WTC11 (cell line): ENCODE results near the gene CGB2. TPM values are rescaled to one million over a fixed set of nuclear protein-coding genes. Genes with fewer than 3 reads are reported as not detected.
A peak's percentile ranks its signal among the peaks of the same experiment; 100 is the strongest.

Experiments used
- ATAC-seq: fragments of 200-7000 bp; cut with Tn5 transposase; 2 replicates; pipeline ENCODE4 v1.10.0; 2021; ENCODE audit warnings: mild to moderate bottlenecking, moderate library complexity
- CTCF ChIA-PET: fragments of 300-600 bp; sonication (Branson Sonifier 250); formaldehyde crosslinking; loops from one replicate; lab custom pipeline; 2021; ENCODE audit warnings: antibody characterized with exemption; lab: Charles Lee
- POLR2A ChIA-PET: fragments of 350-600 bp; sonication (Branson Sonifier 250); formaldehyde crosslinking; loops from one replicate; lab custom pipeline; 2021; ENCODE audit warnings: antibody characterized with exemption; lab: Charles Lee
- DNase-seq: peaks from one replicate; pipeline ENCODE4 v3.0.0; 2021; ENCODE audit warnings: low spot score
- H3K27ac Mint-ChIP-seq: 2 replicates; pipeline ENCODE4 v1.8.0; 2021; ENCODE audit warnings: mixed read lengths
- H3K27me3 Mint-ChIP-seq: 2 replicates; pipeline ENCODE4 v1.8.0; 2021; ENCODE audit warnings: low read depth, mild to moderate bottlenecking, moderate library complexity, mixed read lengths
- H3K36me3 Mint-ChIP-seq: 2 replicates; pipeline ENCODE4 v1.8.0; 2021; ENCODE audit warnings: mixed read lengths
- H3K4me1 Mint-ChIP-seq: 2 replicates; pipeline ENCODE4 v1.8.0; 2022; ENCODE audit warnings: mixed read lengths
- H3K4me3 Mint-ChIP-seq: 2 replicates; pipeline ENCODE4 v1.8.0; 2021; ENCODE audit warnings: mild to moderate bottlenecking, moderate library complexity, mixed read lengths
- H3K9me3 Mint-ChIP-seq: 2 replicates; pipeline ENCODE4 v1.8.0; 2021; ENCODE audit warnings: mixed read lengths
- CBFB ChIP-seq: sonication (generic); formaldehyde crosslinking; IDR thresholded peaks from 2 replicates; pipeline ENCODE4 v1.8.1; 2022; ENCODE audit warnings: mild to moderate bottlenecking, low read depth, missing genetic modification reagents
- ETV6 ChIP-seq: sonication (generic); formaldehyde crosslinking; IDR thresholded peaks from 2 replicates; pipeline ENCODE4 v1.8.1; 2022; ENCODE audit warnings: mild to moderate bottlenecking, missing genetic modification reagents
- FOXK1 ChIP-seq: sonication (generic); formaldehyde crosslinking; IDR thresholded peaks from 2 replicates; pipeline ENCODE4 v1.8.0; 2022; ENCODE audit warnings: mild to moderate bottlenecking, moderate library complexity, missing genetic modification reagents
- GRHL2 ChIP-seq: fragments of 250-450 bp; sonication (Bioruptor Pico); IDR thresholded peaks from 2 replicates; pipeline ENCODE4 v1.8.0; 2022; ENCODE audit warnings: mild to moderate bottlenecking, moderate library complexity; ENCODE audit not compliant: insufficient replicate concordance, severe bottlenecking
- KAT7 ChIP-seq: sonication (generic); formaldehyde crosslinking; IDR thresholded peaks from 2 replicates; pipeline ENCODE4 v1.8.1; 2023; ENCODE audit warnings: missing genetic modification reagents, mild to moderate bottlenecking, borderline replicate concordance
- MYBL2 ChIP-seq: sonication (generic); formaldehyde crosslinking; IDR thresholded peaks from 2 replicates; pipeline ENCODE4 v1.8.1; 2023; ENCODE audit warnings: mild to moderate bottlenecking, moderate library complexity, missing genetic modification reagents
- NFE2L1 ChIP-seq: sonication (generic); formaldehyde crosslinking; IDR thresholded peaks from 2 replicates; pipeline ENCODE4 v1.8.1; 2023; ENCODE audit warnings: missing genetic modification reagents
- NFYB ChIP-seq: sonication (generic); formaldehyde crosslinking; conservative IDR thresholded peaks from 2 replicates; pipeline ENCODE4 v1.8.0; 2022; ENCODE audit warnings: low read depth, missing genetic modification reagents
- NR2C2 ChIP-seq: sonication (generic); formaldehyde crosslinking; IDR thresholded peaks from 2 replicates; pipeline ENCODE4 v1.8.0; 2022; ENCODE audit warnings: mild to moderate bottlenecking, missing genetic modification reagents
- OVOL2 ChIP-seq: fragments of 250-450 bp; sonication (Bioruptor Pico); IDR thresholded peaks from 2 replicates; pipeline ENCODE4 v1.9.0; 2021; ENCODE audit warnings: mild to moderate bottlenecking, borderline replicate concordance
- ZNF138 ChIP-seq: sonication (generic); formaldehyde crosslinking; conservative IDR thresholded peaks from 2 replicates; pipeline ENCODE4 v1.8.1; 2022; ENCODE audit warnings: mild to moderate bottlenecking, moderate library complexity, missing genetic modification reagents
- ZNF317 ChIP-seq: sonication (generic); formaldehyde crosslinking; IDR thresholded peaks from 2 replicates; pipeline ENCODE4 v1.8.1; 2023; ENCODE audit warnings: low read depth, mild to moderate bottlenecking, moderate library complexity, missing genetic modification reagents, borderline replicate concordance
- total RNA-seq: library from RNA; stranded (reverse); gene quantifications from 3 replicates; pipeline ENCODE4 v1.2.3, GENCODE V29; 2021
- TF ChIP-seq, protein P1 (sequence below): sonication (generic); formaldehyde crosslinking; IDR thresholded peaks from 2 replicates; pipeline ENCODE4 v1.8.1; 2023; ENCODE audit warnings: mild to moderate bottlenecking, missing genetic modification reagents, moderate library complexity
- TF ChIP-seq, protein P2 (sequence below): sonication (generic); formaldehyde crosslinking; IDR thresholded peaks from 2 replicates; pipeline ENCODE4 v1.8.0; 2022; ENCODE audit warnings: missing genetic modification reagents
- TF ChIP-seq, protein P3 (sequence below): sonication (generic); formaldehyde crosslinking; IDR thresholded peaks from 2 replicates; pipeline ENCODE4 v1.8.1; 2022; ENCODE audit warnings: mild to moderate bottlenecking, moderate library complexity, missing genetic modification reagents
- TF ChIP-seq, protein P4 (sequence below): sonication (generic); formaldehyde crosslinking; IDR thresholded peaks from 2 replicates; pipeline ENCODE4 v1.8.1; 2022; ENCODE audit warnings: low read depth, missing genetic modification reagents, borderline replicate concordance
- TF ChIP-seq, protein P5 (sequence below): fragments of 250-450 bp; sonication (Bioruptor Pico); conservative IDR thresholded peaks from 2 replicates; pipeline ENCODE4 v1.9.0; 2021; ENCODE audit warnings: mild to moderate bottlenecking
- TF ChIP-seq, protein P6 (sequence below): sonication (generic); formaldehyde crosslinking; conservative IDR thresholded peaks from 2 replicates; pipeline ENCODE4 v1.8.1; 2022; ENCODE audit warnings: mild to moderate bottlenecking, missing genetic modification reagents
- TF ChIP-seq, protein P7 (sequence below): sonication (generic); formaldehyde crosslinking; IDR thresholded peaks from 2 replicates; pipeline ENCODE4 v1.8.0; 2023; ENCODE audit warnings: mild to moderate bottlenecking, missing genetic modification reagents

Gene CGB2
- total RNA-seq, 1 experiment from 2014 or later: not detected

DNA sequence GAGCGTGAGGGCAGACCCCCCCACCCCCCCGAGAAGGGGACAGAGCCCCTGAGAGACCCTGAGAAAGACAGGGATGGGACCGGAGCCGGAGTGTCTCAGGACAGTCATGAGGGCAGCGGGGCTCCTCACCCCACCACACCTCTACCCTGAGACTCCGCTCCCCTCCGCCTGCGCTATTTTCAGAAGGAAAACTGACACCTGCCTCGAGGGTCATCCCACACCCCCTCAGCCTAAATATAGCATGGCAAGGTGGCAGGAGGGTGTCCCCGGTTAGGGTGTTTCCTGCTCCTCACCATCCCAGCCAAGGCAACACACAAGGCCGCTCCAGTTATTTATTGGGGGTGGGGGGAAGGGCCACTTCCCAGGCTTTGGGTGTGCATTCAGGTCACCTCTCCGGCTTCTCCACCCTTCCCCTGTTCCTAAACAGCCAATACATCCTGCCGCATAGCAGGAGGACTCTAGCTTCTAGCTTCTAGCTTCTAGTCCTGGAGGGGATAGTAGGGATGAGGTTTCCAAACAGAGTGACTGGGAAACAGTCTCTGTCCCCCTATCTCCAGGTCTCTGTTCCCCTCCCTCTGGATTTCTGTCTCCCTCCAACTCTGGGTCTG, 34.3 kb downstream of the CGB2 start:
- Mint-ChIP-seq H3K27me3 (peaks cover 79% of the 10 kb centered on the region), H3K36me3 (no peaks in the 10 kb centered on the region; the same call in 1 of the 2 replicates), H3K27ac (no peak overlapping the region), H3K4me3 (peak overlapping the region; percentile 66), H3K9me3 (peaks cover 8% of the 10 kb centered on the region), H3K4me1 (peaks cover 33% of the 10 kb centered on the region)
- peak; percentile 4; the same call in 1 of the 2 replicates for ATAC-seq
- POLR2A ChIA-PET: interaction anchor here (1.1 kb wide), 1 partner anchor 144 kb away, joined by 3 read pairs; no protein-coding TSS in a partner anchor
- DNase-seq: no peak
- TF ChIP-seq NR2C2 (CRISPR knock-in tag): no peak
- TF ChIP-seq, protein P1, sequence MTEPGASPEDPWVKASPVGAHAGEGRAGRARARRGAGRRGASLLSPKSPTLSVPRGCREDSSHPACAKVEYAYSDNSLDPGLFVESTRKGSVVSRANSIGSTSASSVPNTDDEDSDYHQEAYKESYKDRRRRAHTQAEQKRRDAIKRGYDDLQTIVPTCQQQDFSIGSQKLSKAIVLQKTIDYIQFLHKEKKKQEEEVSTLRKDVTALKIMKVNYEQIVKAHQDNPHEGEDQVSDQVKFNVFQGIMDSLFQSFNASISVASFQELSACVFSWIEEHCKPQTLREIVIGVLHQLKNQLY (CRISPR knock-in tag): no peak
- no peak for TF ChIP-seq ZNF138 (CRISPR knock-in tag)
- TF ChIP-seq, protein P2, sequence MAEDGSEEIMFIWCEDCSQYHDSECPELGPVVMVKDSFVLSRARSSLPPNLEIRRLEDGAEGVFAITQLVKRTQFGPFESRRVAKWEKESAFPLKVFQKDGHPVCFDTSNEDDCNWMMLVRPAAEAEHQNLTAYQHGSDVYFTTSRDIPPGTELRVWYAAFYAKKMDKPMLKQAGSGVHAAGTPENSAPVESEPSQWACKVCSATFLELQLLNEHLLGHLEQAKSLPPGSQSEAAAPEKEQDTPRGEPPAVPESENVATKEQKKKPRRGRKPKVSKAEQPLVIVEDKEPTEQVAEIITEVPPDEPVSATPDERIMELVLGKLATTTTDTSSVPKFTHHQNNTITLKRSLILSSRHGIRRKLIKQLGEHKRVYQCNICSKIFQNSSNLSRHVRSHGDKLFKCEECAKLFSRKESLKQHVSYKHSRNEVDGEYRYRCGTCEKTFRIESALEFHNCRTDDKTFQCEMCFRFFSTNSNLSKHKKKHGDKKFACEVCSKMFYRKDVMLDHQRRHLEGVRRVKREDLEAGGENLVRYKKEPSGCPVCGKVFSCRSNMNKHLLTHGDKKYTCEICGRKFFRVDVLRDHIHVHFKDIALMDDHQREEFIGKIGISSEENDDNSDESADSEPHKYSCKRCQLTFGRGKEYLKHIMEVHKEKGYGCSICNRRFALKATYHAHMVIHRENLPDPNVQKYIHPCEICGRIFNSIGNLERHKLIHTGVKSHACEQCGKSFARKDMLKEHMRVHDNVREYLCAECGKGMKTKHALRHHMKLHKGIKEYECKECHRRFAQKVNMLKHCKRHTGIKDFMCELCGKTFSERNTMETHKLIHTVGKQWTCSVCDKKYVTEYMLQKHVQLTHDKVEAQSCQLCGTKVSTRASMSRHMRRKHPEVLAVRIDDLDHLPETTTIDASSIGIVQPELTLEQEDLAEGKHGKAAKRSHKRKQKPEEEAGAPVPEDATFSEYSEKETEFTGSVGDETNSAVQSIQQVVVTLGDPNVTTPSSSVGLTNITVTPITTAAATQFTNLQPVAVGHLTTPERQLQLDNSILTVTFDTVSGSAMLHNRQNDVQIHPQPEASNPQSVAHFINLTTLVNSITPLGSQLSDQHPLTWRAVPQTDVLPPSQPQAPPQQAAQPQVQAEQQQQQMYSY: peak; percentile 66; the same call in 1 of the 2 replicates
- CTCF ChIA-PET: interaction anchor here (0.9 to 4.6 kb wide), 9 partner anchors 8 to 127 kb away, joined by 3 to 26 read pairs (median 17); partner anchors contain the start of genes CGB7, GYS1, LIN7B and RUVBL2

DNA sequence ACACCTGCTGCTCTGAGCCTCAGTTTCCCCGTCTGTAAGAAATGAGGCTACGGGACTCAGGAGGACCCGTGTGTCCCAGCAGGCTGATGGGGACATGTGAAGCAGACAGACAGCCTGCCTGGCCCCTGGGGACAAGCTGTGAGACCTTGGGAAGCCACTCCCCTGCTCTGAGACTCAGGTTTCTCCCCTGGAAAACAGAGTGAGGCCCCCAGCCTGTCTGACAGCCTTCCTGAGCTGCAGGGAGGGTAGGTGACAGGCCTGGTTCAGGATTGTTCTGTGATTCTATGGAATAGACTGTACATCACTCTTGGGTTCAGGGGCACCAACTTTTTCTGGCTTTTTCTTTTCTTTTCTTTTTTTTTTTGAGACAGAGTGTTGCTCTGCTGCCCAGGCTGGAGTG, 35.9 kb downstream of the CGB2 start:
- ChIA-PET POLR2A (interaction anchor here (1.0 kb wide), 1 partner anchor 10 kb away, joined by 4 read pairs; the partner anchor contains the start of gene CGB7), CTCF (interaction anchor here (0.6 to 3.8 kb wide), 4 partner anchors 11 to 68 kb away, joined by 3 to 19 read pairs (median 4); no protein-coding TSS in a partner anchor)

More for the DNA sequence above, 35.9 kb downstream of the CGB2 start:
- Mint-ChIP-seq H3K4me3 (no peak overlapping the region), H3K4me1 (peaks cover 33% of the 10 kb centered on the region), H3K36me3 (no peaks in the 10 kb centered on the region; the same call in 1 of the 2 replicates), H3K9me3 (peaks cover 8% of the 10 kb centered on the region), H3K27ac (no peak overlapping the region), H3K27me3 (peaks cover 84% of the 10 kb centered on the region)
- TF ChIP-seq GRHL2 (CRISPR knock-in tag): no peak
- TF ChIP-seq, protein P3, sequence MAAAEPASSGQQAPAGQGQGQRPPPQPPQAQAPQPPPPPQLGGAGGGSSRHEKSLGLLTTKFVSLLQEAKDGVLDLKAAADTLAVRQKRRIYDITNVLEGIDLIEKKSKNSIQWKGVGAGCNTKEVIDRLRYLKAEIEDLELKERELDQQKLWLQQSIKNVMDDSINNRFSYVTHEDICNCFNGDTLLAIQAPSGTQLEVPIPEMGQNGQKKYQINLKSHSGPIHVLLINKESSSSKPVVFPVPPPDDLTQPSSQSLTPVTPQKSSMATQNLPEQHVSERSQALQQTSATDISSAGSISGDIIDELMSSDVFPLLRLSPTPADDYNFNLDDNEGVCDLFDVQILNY (CRISPR knock-in tag): no peak
- TF ChIP-seq, protein P4, sequence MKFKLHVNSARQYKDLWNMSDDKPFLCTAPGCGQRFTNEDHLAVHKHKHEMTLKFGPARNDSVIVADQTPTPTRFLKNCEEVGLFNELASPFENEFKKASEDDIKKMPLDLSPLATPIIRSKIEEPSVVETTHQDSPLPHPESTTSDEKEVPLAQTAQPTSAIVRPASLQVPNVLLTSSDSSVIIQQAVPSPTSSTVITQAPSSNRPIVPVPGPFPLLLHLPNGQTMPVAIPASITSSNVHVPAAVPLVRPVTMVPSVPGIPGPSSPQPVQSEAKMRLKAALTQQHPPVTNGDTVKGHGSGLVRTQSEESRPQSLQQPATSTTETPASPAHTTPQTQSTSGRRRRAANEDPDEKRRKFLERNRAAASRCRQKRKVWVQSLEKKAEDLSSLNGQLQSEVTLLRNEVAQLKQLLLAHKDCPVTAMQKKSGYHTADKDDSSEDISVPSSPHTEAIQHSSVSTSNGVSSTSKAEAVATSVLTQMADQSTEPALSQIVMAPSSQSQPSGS (CRISPR knock-in tag): no peak
- TF ChIP-seq, protein P5, sequence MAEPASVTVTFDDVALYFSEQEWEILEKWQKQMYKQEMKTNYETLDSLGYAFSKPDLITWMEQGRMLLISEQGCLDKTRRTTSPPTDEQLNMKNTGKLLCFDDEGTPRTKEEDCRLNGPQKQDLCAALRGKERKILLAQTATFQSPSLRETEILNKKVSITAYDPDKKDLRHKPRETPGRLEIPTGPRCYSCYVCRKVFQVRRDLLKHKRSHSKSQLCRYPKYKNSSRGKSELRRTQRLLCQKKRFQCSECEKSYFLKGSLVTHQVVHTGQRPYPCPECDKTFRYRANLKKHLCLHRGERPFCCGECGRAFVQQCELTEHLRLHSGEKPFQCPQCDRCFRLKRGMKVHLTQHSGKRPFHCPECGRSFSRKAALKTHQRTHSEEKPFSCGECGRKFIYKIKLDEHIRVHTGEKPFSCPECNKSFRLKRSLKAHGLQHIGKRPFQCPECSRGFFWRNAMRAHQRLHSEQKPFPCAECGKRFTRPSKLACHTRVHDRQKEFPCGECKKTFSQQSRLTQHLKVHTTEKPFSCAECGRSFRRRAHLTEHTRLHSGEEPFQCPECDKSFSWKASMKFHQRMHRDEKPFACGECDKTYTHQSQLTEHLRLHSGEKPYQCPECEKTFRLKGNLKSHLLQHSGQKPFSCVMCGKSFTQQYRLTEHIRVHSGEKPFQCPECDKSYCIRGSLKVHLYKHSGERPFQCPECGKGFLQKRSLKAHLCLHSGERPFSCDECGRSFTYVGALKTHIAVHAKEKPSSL (CRISPR knock-in tag): no peak
- TF ChIP-seq ZNF317: no peak
- no peak for TF ChIP-seq NFYB
- no peak for TF ChIP-seq ETV6 (CRISPR knock-in tag)
- TF ChIP-seq MYBL2 (CRISPR knock-in tag): no peak
- TF ChIP-seq OVOL2 (CRISPR knock-in tag): no peak
- TF ChIP-seq KAT7: no peak
- TF ChIP-seq FOXK1 (CRISPR knock-in tag): no peak
- no peak for TF ChIP-seq NFE2L1 (CRISPR knock-in tag)
- TF ChIP-seq, protein P6, sequence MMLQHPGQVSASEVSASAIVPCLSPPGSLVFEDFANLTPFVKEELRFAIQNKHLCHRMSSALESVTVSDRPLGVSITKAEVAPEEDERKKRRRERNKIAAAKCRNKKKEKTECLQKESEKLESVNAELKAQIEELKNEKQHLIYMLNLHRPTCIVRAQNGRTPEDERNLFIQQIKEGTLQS (CRISPR knock-in tag): no peak
- TF ChIP-seq, protein P7, sequence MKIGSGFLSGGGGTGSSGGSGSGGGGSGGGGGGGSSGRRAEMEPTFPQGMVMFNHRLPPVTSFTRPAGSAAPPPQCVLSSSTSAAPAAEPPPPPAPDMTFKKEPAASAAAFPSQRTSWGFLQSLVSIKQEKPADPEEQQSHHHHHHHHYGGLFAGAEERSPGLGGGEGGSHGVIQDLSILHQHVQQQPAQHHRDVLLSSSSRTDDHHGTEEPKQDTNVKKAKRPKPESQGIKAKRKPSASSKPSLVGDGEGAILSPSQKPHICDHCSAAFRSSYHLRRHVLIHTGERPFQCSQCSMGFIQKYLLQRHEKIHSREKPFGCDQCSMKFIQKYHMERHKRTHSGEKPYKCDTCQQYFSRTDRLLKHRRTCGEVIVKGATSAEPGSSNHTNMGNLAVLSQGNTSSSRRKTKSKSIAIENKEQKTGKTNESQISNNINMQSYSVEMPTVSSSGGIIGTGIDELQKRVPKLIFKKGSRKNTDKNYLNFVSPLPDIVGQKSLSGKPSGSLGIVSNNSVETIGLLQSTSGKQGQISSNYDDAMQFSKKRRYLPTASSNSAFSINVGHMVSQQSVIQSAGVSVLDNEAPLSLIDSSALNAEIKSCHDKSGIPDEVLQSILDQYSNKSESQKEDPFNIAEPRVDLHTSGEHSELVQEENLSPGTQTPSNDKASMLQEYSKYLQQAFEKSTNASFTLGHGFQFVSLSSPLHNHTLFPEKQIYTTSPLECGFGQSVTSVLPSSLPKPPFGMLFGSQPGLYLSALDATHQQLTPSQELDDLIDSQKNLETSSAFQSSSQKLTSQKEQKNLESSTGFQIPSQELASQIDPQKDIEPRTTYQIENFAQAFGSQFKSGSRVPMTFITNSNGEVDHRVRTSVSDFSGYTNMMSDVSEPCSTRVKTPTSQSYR: no peak
- TF ChIP-seq CBFB: no peak
- no peak for DNase-seq
- ATAC-seq: no peak
